B cell (primary cell): ENCODE data around the gene ALDOB. TPM values are rescaled to one million over a fixed set of nuclear protein-coding genes. Genes with fewer than 3 reads are reported as not detected.

Experiments used
- ATAC-seq: fragments of 200-7000 bp; cut with Tn5 transposase; one replicate; pipeline ENCODE4 v1.10.0; 2021; ENCODE audit warnings: low read depth, mild to moderate bottlenecking, moderate number of reproducible peaks, moderate library complexity
- CTCF ChIA-PET: fragments of 350-600 bp; sonication (Branson Sonifier 250); formaldehyde crosslinking; loops from one replicate; lab custom pipeline; 2021; ENCODE audit warnings: antibody characterized with exemption, inconsistent platforms; lab: Charles Lee
- POLR2A ChIA-PET: fragments of 350-600 bp; sonication (Branson Sonifier 250); formaldehyde crosslinking; loops from one replicate; lab custom pipeline; 2021; ENCODE audit warnings: antibody characterized with exemption; lab: Charles Lee
- DNase-seq: peaks from one replicate; pipeline ENCODE4 v3.0.0; 2013
- H2AFZ ChIP-seq: 2 replicates; pipeline ENCODE4 v1.6.1; 2012; ENCODE audit warnings: mild to moderate bottlenecking, low read depth, low read length; ENCODE audit not compliant: insufficient read depth, poor library complexity, severe bottlenecking
- H3K27ac ChIP-seq, 2 donors: 1 replicate in 1 of 2; 2 replicates in 1 of 2; pipeline ENCODE4 v1.5.1; 2012 to 2013; ENCODE audit warnings: low read length in 2 of 2, mild to moderate bottlenecking in 2 of 2, moderate library complexity in 1 of 2
- H3K27me3 ChIP-seq, 4 experiments: fragments of 200-600 bp in 1 of 4; sonication (generic) in 1 of 4; replicated peaks in 1 of 4; 1 replicate in 2 of 4; 2 replicates in 2 of 4; pipeline versions ENCODE4 v1.6.1 to v1.7.0; 2013 to 2016; ENCODE audit warnings: low read length in 3 of 4, mild to moderate bottlenecking in 2 of 4, mixed read lengths in 1 of 4, moderate library complexity in 1 of 4; ENCODE audit not compliant: insufficient read depth in 4 of 4, control insufficient read depth in 3 of 4; ENCODE audit errors: control extremely low read depth in 1 of 4
- H3K36me3 ChIP-seq, 2 experiments: replicated peaks in 1 of 2; 1 replicate in 1 of 2; 2 replicates in 1 of 2; pipeline versions ENCODE4 v1.6.1 to v1.7.1; 2013; ENCODE audit warnings: low read length in 1 of 2; ENCODE audit not compliant: insufficient read depth in 2 of 2, control insufficient read depth in 1 of 2; ENCODE audit errors: control extremely low read depth in 1 of 2, extremely low read depth in 1 of 2
- H3K4me1 ChIP-seq, 2 donors: fragments of 200-600 bp in 1 of 2; sonication (generic) in 1 of 2; 1 replicate in 1 of 2; 2 replicates in 1 of 2; pipeline versions ENCODE4 v1.5.1 to v1.6.1; 2013 to 2017; ENCODE audit warnings: low read length in 2 of 2; ENCODE audit not compliant: control insufficient read depth in 2 of 2, insufficient read depth in 2 of 2
- H3K4me2 ChIP-seq: replicated peaks from 2 replicates; pipeline ENCODE3; 2012; ENCODE audit warnings: mild to moderate bottlenecking, low read depth, low read length; ENCODE audit not compliant: poor library complexity, severe bottlenecking
- H3K4me3 ChIP-seq, 5 experiments: fragments of 200-600 bp in 1 of 5; sonication (generic) in 1 of 5; 1 replicate in 3 of 5; 2 replicates in 2 of 5; pipeline versions ENCODE4 v1.5.1 to v1.7.0; 2011 to 2016; ENCODE audit warnings: low read length in 4 of 5, mild to moderate bottlenecking in 4 of 5, low read depth in 2 of 5, control low read depth in 1 of 5, moderate library complexity in 1 of 5; ENCODE audit not compliant: insufficient read depth in 1 of 5; ENCODE audit errors: control extremely low read depth in 1 of 5, extremely low read depth in 1 of 5
- H3K79me2 ChIP-seq: fragments of 200-600 bp; sonication (generic); one replicate; pipeline ENCODE4 v1.6.0; 2016; ENCODE audit warnings: low read length; ENCODE audit not compliant: control insufficient read depth, insufficient read depth
- H3K9ac ChIP-seq: fragments of 200-600 bp; sonication (generic); 2 replicates; pipeline ENCODE4 v1.6.1; 2017; ENCODE audit warnings: mild to moderate bottlenecking, low read length, moderate library complexity
- H3K9me3 ChIP-seq, 3 donors: one replicate each; pipeline versions ENCODE4 v1.6.1 to v1.7.1; 2013; ENCODE audit warnings: low read length in 2 of 3; ENCODE audit not compliant: control insufficient read depth in 2 of 3, insufficient read depth in 1 of 3; ENCODE audit errors: control extremely low read depth in 1 of 3
- H4K20me1 ChIP-seq: 2 replicates; pipeline ENCODE4 v1.6.0; 2012; ENCODE audit warnings: mild to moderate bottlenecking, low read length; ENCODE audit not compliant: insufficient read depth, control insufficient read depth, poor library complexity, severe bottlenecking
- H3K27ac Mint-ChIP-seq: one replicate; pipeline ENCODE4 v1.8.0; 2021; ENCODE audit warnings: mixed read lengths
- H3K27me3 Mint-ChIP-seq: one replicate; pipeline ENCODE4 v1.8.0; 2021; ENCODE audit warnings: mixed read lengths
- H3K4me1 Mint-ChIP-seq: one replicate; pipeline ENCODE4 v1.8.0; 2021; ENCODE audit warnings: mixed read lengths
- H3K4me3 Mint-ChIP-seq: one replicate; pipeline ENCODE4 v1.8.0; 2021; ENCODE audit warnings: mixed read lengths
- H3K9me3 Mint-ChIP-seq: one replicate; pipeline ENCODE4 v1.8.0; 2022; ENCODE audit warnings: mixed read lengths; ENCODE audit not compliant: insufficient read depth
- CTCF ChIP-seq: fragments of 200-600 bp; IDR thresholded peaks from one replicate; pipeline ENCODE4 v1.8.0; 2022; ENCODE audit warnings: antibody characterized with exemption, mild to moderate bottlenecking
- EZH2 ChIP-seq: IDR thresholded peaks from 2 replicates; pipeline ENCODE4 v1.6.1; 2012; ENCODE audit warnings: borderline replicate concordance, low read depth, mild to moderate bottlenecking, moderate library complexity, low read length; ENCODE audit not compliant: insufficient read depth, poor library complexity, severe bottlenecking
- WGBS: methylation state at CpG from one replicate; pipeline ENCODE4 v1.1.5; 2013; ENCODE audit warnings: missing lambda C conversion rate; ENCODE audit not compliant: insufficient coverage; 5-methylcytosine and 5-hydroxymethylcytosine counted together
- intact Hi-C: fragments of 100-400 bp; cut with micrococcal nuclease; formaldehyde crosslinking; loops from one replicate; pipeline ENCODE4 v1.10.0; 2022
- polyA plus RNA-seq: library from polyadenylated mRNA; depleted of rRNA; stranded (reverse); fragments of >200 nt; gene quantifications from 2 replicates; pipeline ENCODE4 v1.2.3, GENCODE V29; 2012
- total RNA-seq, 2 donors: library from RNA; stranded (reverse); fragments of 120-200 nt in 1 of 2; gene quantifications; 1 replicate in 1 of 2; 2 replicates in 1 of 2; pipeline versions ENCODE4 v1.2.3 to v1.2.4, GENCODE V29; 2013 to 2022

The ALDOB gene
- total and polyA plus RNA-seq, 2 donors (not counting 1 experiment from before 2014, with no cell fraction given), result not detected

- no peaks in the 10 kb centered on the region for H3K9me3 Mint-ChIP-seq
- ChIA-PET CTCF (no interaction called here), POLR2A (no interaction called here)
- H2AFZ ChIP-seq, result no peak overlapping the region
- DNase-seq (no peak), ATAC-seq (no peak)
- H3K4me3 ChIP-seq, result no peak overlapping the region
- no peak overlapping the region for H3K27ac ChIP-seq
- H3K4me1 ChIP-seq, result no peaks in the 10 kb centered on the region
- intact Hi-C loops, result no loop called here
- H3K79me2 ChIP-seq, result no peaks in the 10 kb centered on the region
- no peaks in the 10 kb centered on the region for H3K4me1 Mint-ChIP-seq
- no peaks in the 10 kb centered on the region for H4K20me1 ChIP-seq
- 87% methylated on average over 2 of the region's 3 CpGs for WGBS
- H3K27ac Mint-ChIP-seq, result no peak overlapping the region
- no peak overlapping the region for H3K4me2 ChIP-seq
- no peak for TF ChIP-seq EZH2
- TF ChIP-seq CTCF, result no peak
- H3K9me3 ChIP-seq, result no peaks in the 10 kb centered on the region
- no peak overlapping the region for H3K9ac ChIP-seq
- H3K27me3 ChIP-seq, result peaks cover 0 to 25% (median 20%) of the 10 kb centered on the region in 4 experiments
- H3K36me3 ChIP-seq, result no peaks in the 10 kb centered on the region
- peaks cover 51% of the 10 kb centered on the region for H3K27me3 Mint-ChIP-seq
- H3K4me3 Mint-ChIP-seq, result no peak overlapping the region
Measured at GRCh38 chr9:101442318-101442717, 6.7 kb upstream of the ALDOB start.

- intact Hi-C loops, result no loop called here
- no peak overlapping the region for H3K4me2 ChIP-seq
- Mint-ChIP-seq H3K4me3 (no peak overlapping the region), H3K9me3 (no peaks in the 10 kb centered on the region), H3K4me1 (no peaks in the 10 kb centered on the region), H3K27me3 (peaks cover 38% of the 10 kb centered on the region), H3K27ac (no peak overlapping the region)
- ATAC-seq (no peak), DNase-seq (no peak)
- TF ChIP-seq EZH2 (no peak), CTCF (no peak)
- no peaks in the 10 kb centered on the region for H3K36me3 ChIP-seq
- H2AFZ ChIP-seq, result no peak overlapping the region
- no peaks in the 10 kb centered on the region for H3K4me1 ChIP-seq
- WGBS, result 100% methylated on average over 1 of the region's 3 CpGs
- H3K4me3 ChIP-seq, result no peak overlapping the region
- ChIA-PET POLR2A (no interaction called here), CTCF (no interaction called here)
- H3K27me3 ChIP-seq, result peaks cover 0 to 19% (median 14%) of the 10 kb centered on the region in 4 experiments
- no peak overlapping the region for H3K27ac ChIP-seq
- no peaks in the 10 kb centered on the region for H3K9me3 ChIP-seq
- no peaks in the 10 kb centered on the region for H3K79me2 ChIP-seq
- no peak overlapping the region for H3K9ac ChIP-seq
- H4K20me1 ChIP-seq, result no peaks in the 10 kb centered on the region
Measured at GRCh38 chr9:101440714-101441230, 5.2 kb upstream of the ALDOB start.
